CD14-positive monocyte (primary cell): ENCODE measurements around the gene TMEM212. TPM values are rescaled to one million over a fixed set of nuclear protein-coding genes. Genes with fewer than 3 reads are reported as not detected.

Experiments
- DNase-seq, 3 donors: peaks; one replicate each; pipeline ENCODE4 v3.0.0-alpha.2; 2011 to 2022
- H2AFZ ChIP-seq: 2 replicates; pipeline ENCODE4 v1.6.0; 2012; ENCODE audit warnings: mild to moderate bottlenecking, low read depth, low read length, inconsistent platforms; ENCODE audit not compliant: insufficient read depth, poor library complexity, severe bottlenecking
- H3K27ac ChIP-seq, 2 donors: 1 replicate in 1 of 2; 2 replicates in 1 of 2; pipeline ENCODE4 v1.5.1; 2012 to 2013; ENCODE audit warnings: low read length in 2 of 2, control low read depth in 1 of 2, inconsistent platforms in 1 of 2, low read depth in 1 of 2, mild to moderate bottlenecking in 1 of 2
- H3K27me3 ChIP-seq, 2 donors: one replicate each; pipeline versions ENCODE4 v1.6.0 to v1.6.1; 2011 to 2013; ENCODE audit warnings: low read length in 2 of 2; ENCODE audit not compliant: control insufficient read depth in 2 of 2, insufficient read depth in 2 of 2
- H3K36me3 ChIP-seq, 2 donors: replicated peaks in 1 of 2; 1 replicate in 1 of 2; 2 replicates in 1 of 2; pipeline versions ENCODE4 v1.5.1 to v1.6.1; 2012 to 2013; ENCODE audit warnings: low read length in 2 of 2, control low read depth in 1 of 2, inconsistent platforms in 1 of 2, mild to moderate bottlenecking in 1 of 2; ENCODE audit not compliant: insufficient read depth in 2 of 2, control insufficient read depth in 1 of 2
- H3K4me1 ChIP-seq, 2 donors: 1 replicate in 1 of 2; 2 replicates in 1 of 2; pipeline versions ENCODE4 v1.5.1 to v1.6.1; 2012 to 2013; ENCODE audit warnings: low read length in 2 of 2, control low read depth in 1 of 2, inconsistent platforms in 1 of 2, mild to moderate bottlenecking in 1 of 2, moderate library complexity in 1 of 2; ENCODE audit not compliant: insufficient read depth in 2 of 2, control insufficient read depth in 1 of 2
- H3K4me2 ChIP-seq: replicated peaks from 2 replicates; pipeline ENCODE3; 2012; ENCODE audit warnings: low read length, moderate library complexity, mild to moderate bottlenecking; ENCODE audit not compliant: poor library complexity, severe bottlenecking; ENCODE audit errors: extremely low read depth
- H3K4me3 ChIP-seq, 3 experiments: fragments of 200-600 bp in 1 of 3; sonication (generic) in 1 of 3; replicated peaks in 1 of 3; 1 replicate in 2 of 3; 2 replicates in 1 of 3; pipeline ENCODE4 v1.5.1; 2011 to 2013; ENCODE audit warnings: low read length in 3 of 3, mild to moderate bottlenecking in 3 of 3, control low read depth in 2 of 3, low read depth in 2 of 3, inconsistent platforms in 1 of 3, moderate library complexity in 1 of 3
- H3K79me2 ChIP-seq: 2 replicates; pipeline ENCODE4 v1.6.0; 2012; ENCODE audit warnings: mild to moderate bottlenecking, control low read depth, inconsistent platforms, low read length, moderate library complexity; ENCODE audit not compliant: insufficient read depth
- H3K9ac ChIP-seq: 2 replicates; pipeline ENCODE4 v1.6.0; 2017; ENCODE audit warnings: low read length, mild to moderate bottlenecking; ENCODE audit not compliant: insufficient read depth, poor library complexity, severe bottlenecking
- H3K9me3 ChIP-seq, 2 donors: replicated peaks in 1 of 2; 1 replicate in 1 of 2; 2 replicates in 1 of 2; pipeline versions ENCODE4 v1.5.1 to v1.6.1; 2012 to 2013; ENCODE audit warnings: low read length in 2 of 2, control low read depth in 1 of 2; ENCODE audit not compliant: control insufficient read depth in 1 of 2, insufficient read depth in 1 of 2
- H4K20me1 ChIP-seq: 2 replicates; pipeline ENCODE4 v1.6.0; 2012; ENCODE audit warnings: mild to moderate bottlenecking, low read length, control low read depth, moderate library complexity; ENCODE audit not compliant: insufficient read depth
- H3K27ac Mint-ChIP-seq, 7 donors: one replicate each; pipeline ENCODE4 v1.8.0; 2020; ENCODE audit warnings: mild to moderate bottlenecking in 7 of 7, mixed read lengths in 7 of 7, moderate library complexity in 6 of 7, inconsistent platforms in 2 of 7
- H3K27me3 Mint-ChIP-seq, 3 donors: one replicate each; pipeline ENCODE4 v1.8.0; 2021 to 2022; ENCODE audit warnings: low read depth in 3 of 3, mild to moderate bottlenecking in 3 of 3, mixed read lengths in 3 of 3, moderate library complexity in 3 of 3, inconsistent platforms in 1 of 3
- H3K36me3 Mint-ChIP-seq, 2 donors: one replicate each; pipeline ENCODE4 v1.8.0; 2020; ENCODE audit warnings: mixed read lengths in 2 of 2, inconsistent platforms in 1 of 2, mild to moderate bottlenecking in 1 of 2
- H3K4me1 Mint-ChIP-seq: one replicate; pipeline ENCODE4 v1.8.0; 2020; ENCODE audit warnings: mild to moderate bottlenecking, mixed read lengths
- H3K4me3 Mint-ChIP-seq, 2 donors: one replicate each; pipeline ENCODE4 v1.8.0; 2020; ENCODE audit warnings: mild to moderate bottlenecking in 2 of 2, mixed read lengths in 2 of 2, moderate library complexity in 1 of 2
- H3K9me3 Mint-ChIP-seq, 7 donors: one replicate each; pipeline ENCODE4 v1.8.0; 2020 to 2022; ENCODE audit warnings: mixed read lengths in 7 of 7, mild to moderate bottlenecking in 6 of 7, moderate library complexity in 6 of 7, inconsistent platforms in 2 of 7
- WGBS: methylation state at CpG from one replicate; pipeline ENCODE4 v1.1.5; 2013; ENCODE audit warnings: missing lambda C conversion rate; ENCODE audit not compliant: insufficient coverage; 5-methylcytosine and 5-hydroxymethylcytosine counted together
- intact Hi-C, 2 donors: fragments of 100-400 bp; cut with micrococcal nuclease; formaldehyde crosslinking; loops; one replicate each; pipeline versions ENCODE4 v1.15.0 to v1.15.1; 2023
- polyA plus RNA-seq, 3 donors: library from polyadenylated mRNA; depleted of rRNA in 1 of 3; unstranded in 2 of 3; stranded (reverse) in 1 of 3; fragments of 300-500 nt in 2 of 3; fragments of >200 nt in 1 of 3; fragmentation: Illumina TruSeq in 2 of 3; gene quantifications; 1 replicate in 2 of 3; 2 replicates in 1 of 3; pipeline ENCODE4 v1.2.3, GENCODE V29; 2012 to 2021
- TF ChIP-seq, protein P1 (sequence below): fragments of 200-600 bp; IDR thresholded peaks from one replicate; pipeline ENCODE4 v1.8.0; 2022; ENCODE audit warnings: antibody characterized with exemption, mild to moderate bottlenecking

Gene TMEM212
- polyA plus RNA-seq, 3 donors = not detected

DNA sequence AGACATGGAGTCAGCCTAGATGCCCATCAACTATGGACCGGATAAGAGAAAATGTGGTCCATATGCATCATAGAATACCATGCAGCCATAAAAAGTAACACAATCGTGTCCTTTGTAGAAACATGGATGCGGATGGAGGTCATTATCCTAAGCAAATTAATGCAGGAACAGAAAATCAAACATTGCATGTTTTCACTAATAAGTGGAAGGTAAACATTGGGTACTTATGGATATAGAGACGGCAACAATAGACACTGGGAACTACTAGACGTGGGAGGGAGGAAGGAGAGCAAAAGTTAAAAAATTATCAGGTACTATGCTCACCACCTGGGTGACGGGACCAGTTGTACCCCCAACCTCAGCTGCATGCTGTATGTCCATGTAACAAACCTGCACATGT is 35.3 kb upstream of the TMEM212 start:
- Histone ChIP-seq H3K4me3 (no peak overlapping the region), H3K27me3 (no peaks in the 10 kb centered on the region), H3K36me3 (no peaks in the 10 kb centered on the region), H2AFZ (no peak overlapping the region), H3K9ac (no peak overlapping the region), H4K20me1 (no peaks in the 10 kb centered on the region), H3K9me3 (no peaks in the 10 kb centered on the region), H3K4me1 (peaks cover 59 to 61% of the 10 kb centered on the region in 2 donors), H3K4me2 (no peak overlapping the region), H3K79me2 (peaks cover 81% of the 10 kb centered on the region), H3K27ac (no peak overlapping the region)
- no peak for DNase-seq
- peaks cover 68% of the 10 kb centered on the region for H3K4me1 Mint-ChIP-seq
- intact Hi-C loops = no loop called here
- no peaks in the 10 kb centered on the region for H3K36me3 Mint-ChIP-seq
- no peak overlapping the region for H3K27ac Mint-ChIP-seq
- 100% methylated on average over 1 of the region's 6 CpGs for WGBS
- no peaks in the 10 kb centered on the region for H3K27me3 Mint-ChIP-seq
- H3K4me3 Mint-ChIP-seq = no peak overlapping the region
- TF ChIP-seq, protein P1, sequence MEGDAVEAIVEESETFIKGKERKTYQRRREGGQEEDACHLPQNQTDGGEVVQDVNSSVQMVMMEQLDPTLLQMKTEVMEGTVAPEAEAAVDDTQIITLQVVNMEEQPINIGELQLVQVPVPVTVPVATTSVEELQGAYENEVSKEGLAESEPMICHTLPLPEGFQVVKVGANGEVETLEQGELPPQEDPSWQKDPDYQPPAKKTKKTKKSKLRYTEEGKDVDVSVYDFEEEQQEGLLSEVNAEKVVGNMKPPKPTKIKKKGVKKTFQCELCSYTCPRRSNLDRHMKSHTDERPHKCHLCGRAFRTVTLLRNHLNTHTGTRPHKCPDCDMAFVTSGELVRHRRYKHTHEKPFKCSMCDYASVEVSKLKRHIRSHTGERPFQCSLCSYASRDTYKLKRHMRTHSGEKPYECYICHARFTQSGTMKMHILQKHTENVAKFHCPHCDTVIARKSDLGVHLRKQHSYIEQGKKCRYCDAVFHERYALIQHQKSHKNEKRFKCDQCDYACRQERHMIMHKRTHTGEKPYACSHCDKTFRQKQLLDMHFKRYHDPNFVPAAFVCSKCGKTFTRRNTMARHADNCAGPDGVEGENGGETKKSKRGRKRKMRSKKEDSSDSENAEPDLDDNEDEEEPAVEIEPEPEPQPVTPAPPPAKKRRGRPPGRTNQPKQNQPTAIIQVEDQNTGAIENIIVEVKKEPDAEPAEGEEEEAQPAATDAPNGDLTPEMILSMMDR = no peak
- no peaks in the 10 kb centered on the region for H3K9me3 Mint-ChIP-seq

DNA sequence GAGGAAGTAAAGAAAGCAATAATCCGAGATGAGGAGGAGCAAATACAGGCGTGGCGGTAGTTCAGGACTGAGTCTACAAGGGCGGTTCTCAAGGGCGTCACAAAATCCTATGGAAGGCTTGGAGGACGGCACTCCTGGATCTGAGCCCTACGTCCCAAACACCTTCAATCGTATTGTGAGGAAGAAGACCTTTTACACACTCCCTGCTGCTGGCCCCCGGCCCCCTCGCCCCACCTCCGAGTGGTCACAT is 33.6 kb upstream of the TMEM212 start:
- 0% methylated on average over 7 of the region's 11 CpGs for WGBS
- peak overlapping the region; percentile 65 to 96 (median 84) for H3K4me3 ChIP-seq
- H3K27ac Mint-ChIP-seq = peak overlapping the region; percentile 88 to 97 (median 96)
- no peaks in the 10 kb centered on the region for H3K9me3 ChIP-seq
- peak overlapping the region; percentile 92 to 94 for H3K4me3 Mint-ChIP-seq
- peak overlapping the region; percentile 90 for H2AFZ ChIP-seq
- peak overlapping the region; percentile 77 for H3K9ac ChIP-seq
- no peaks in the 10 kb centered on the region for H3K9me3 Mint-ChIP-seq
- H3K36me3 Mint-ChIP-seq = no peaks in the 10 kb centered on the region
- H3K4me2 ChIP-seq = peak overlapping the region; percentile 66
- H3K36me3 ChIP-seq = no peaks in the 10 kb centered on the region
- H3K79me2 ChIP-seq = peaks cover 64% of the 10 kb centered on the region
- H4K20me1 ChIP-seq = no peaks in the 10 kb centered on the region
- intact Hi-C loops = no loop called here
- H3K27ac ChIP-seq = peak overlapping the region; percentile 95 to 96
- DNase-seq = peak in 2 of 3 donors; percentile 47 to 53
- H3K27me3 Mint-ChIP-seq = no peaks in the 10 kb centered on the region
- H3K4me1 Mint-ChIP-seq = peaks cover 70% of the 10 kb centered on the region
- TF ChIP-seq, protein P1 = no peak
- peaks cover 66 to 68% of the 10 kb centered on the region in 2 donors for H3K4me1 ChIP-seq
- no peaks in the 10 kb centered on the region for H3K27me3 ChIP-seq
